ENCODE data around the gene GRM1.

Gene GRM1

GRCh38 chr6:146097586-146097985 is 68.7 kb downstream of the GRM1 start:
- no peak for DNase-seq (ENCODE audit: low spot score)

GRCh38 chr6:146100776-146101175 is 71.9 kb downstream of the GRM1 start:
- DNase-seq (ENCODE audit: low spot score) = no peak

- no peak for DNase-seq (ENCODE audit: low spot score)
These were observed 74.7 kb downstream of the GRM1 start for GRCh38 chr6:146103416-146104072.

GRCh38 chr6:146106532-146106931 is 77.7 kb downstream of the GRM1 start:
- DNase-seq (ENCODE audit: low spot score) = peak; percentile 50

- no peak for DNase-seq (ENCODE audit: low spot score)
These were observed 82.1 kb downstream of the GRM1 start for GRCh38 chr6:146110990-146111389.

GRCh38 chr6:146111881-146112450 is 83.1 kb downstream of the GRM1 start:
- DNase-seq (ENCODE audit: low spot score) = no peak

- no peak for DNase-seq (ENCODE audit: low spot score)
These were observed 84.3 kb downstream of the GRM1 start for GRCh38 chr6:146113084-146113623.

- DNase-seq (ENCODE audit: low spot score) = no peak
These were observed 94.8 kb downstream of the GRM1 start for GRCh38 chr6:146123616-146124015.

- no peak for DNase-seq (ENCODE audit: low spot score)
These were observed 98.8 kb downstream of the GRM1 start for GRCh38 chr6:146127447-146128215.

GRCh38 chr6:146133866-146134265 is 105.0 kb downstream of the GRM1 start:
- no peak for DNase-seq (ENCODE audit: low spot score)

- no peak for DNase-seq (ENCODE audit: low spot score)
These were observed 106.3 kb downstream of the GRM1 start for GRCh38 chr6:146135167-146135566.

- no peak for DNase-seq (ENCODE audit: low spot score)
These were observed 118.0 kb downstream of the GRM1 start for GRCh38 chr6:146146836-146147235.

- peak; percentile 81 for DNase-seq (ENCODE audit: low spot score)
These were observed 120.9 kb downstream of the GRM1 start for GRCh38 chr6:146149770-146150169.

GRCh38 chr6:146153040-146153758 is 124.3 kb downstream of the GRM1 start:
- DNase-seq (ENCODE audit: low spot score) = no peak

GRCh38 chr6:146154197-146154596 is 125.3 kb downstream of the GRM1 start:
- peak; percentile 57 for DNase-seq (ENCODE audit: low spot score)

GRCh38 chr6:146161664-146162063 is 132.8 kb downstream of the GRM1 start:
- no peak for DNase-seq (ENCODE audit: low spot score)

- no peak for DNase-seq (ENCODE audit: low spot score)
These were observed 141.0 kb downstream of the GRM1 start for GRCh38 chr6:146169872-146170271.

GRCh38 chr6:146177785-146178184 is 148.9 kb downstream of the GRM1 start:
- no peak for DNase-seq (ENCODE audit: low spot score)

- DNase-seq (ENCODE audit: low spot score) = no peak
These were observed 155.0 kb downstream of the GRM1 start for GRCh38 chr6:146183831-146184230.

GRCh38 chr6:146184701-146185100 is 155.8 kb downstream of the GRM1 start:
- no peak for DNase-seq (ENCODE audit: low spot score)

GRCh38 chr6:146189131-146189530 is 160.3 kb downstream of the GRM1 start:
- DNase-seq (ENCODE audit: low spot score) = no peak

- no peak for DNase-seq (ENCODE audit: low spot score)
These were observed 161.7 kb downstream of the GRM1 start for GRCh38 chr6:146190581-146190980.
